HUES6 (cell line): Measurements from ENCODE around the gene PGM2.

Experiments used
- H3K27ac ChIP-seq: 2 replicates; pipeline ENCODE4 v1.7.0; 2013; ENCODE audit warnings: low read depth, mild to moderate bottlenecking, low read length, inconsistent platforms
- H3K27me3 ChIP-seq: 2 replicates; pipeline ENCODE4 v1.6.1; 2013; ENCODE audit warnings: low read length; ENCODE audit not compliant: control insufficient read depth, insufficient read depth
- H3K36me3 ChIP-seq: 2 replicates; pipeline ENCODE4 v1.6.1; 2013; ENCODE audit warnings: low read length; ENCODE audit not compliant: control insufficient read depth, insufficient read depth
- H3K4me1 ChIP-seq: 2 replicates; pipeline ENCODE4 v1.6.1; 2013; ENCODE audit warnings: low read length; ENCODE audit not compliant: control insufficient read depth, insufficient read depth
- H3K4me3 ChIP-seq: 2 replicates; pipeline ENCODE4 v1.5.1; 2013; ENCODE audit warnings: low read depth, low read length
- H3K9ac ChIP-seq: one replicate; pipeline ENCODE4 v1.6.1; 2013; ENCODE audit warnings: mild to moderate bottlenecking, low read length
- H3K9me3 ChIP-seq: 2 replicates; pipeline ENCODE4 v1.6.1; 2013; ENCODE audit warnings: low read depth, low read length; ENCODE audit not compliant: control insufficient read depth, insufficient read depth

Gene PGM2

GRCh38 chr4:37797374-37797773 is 29.1 kb upstream of the PGM2 start:
- H3K27me3 ChIP-seq, result no peaks in the 10 kb centered on the region
- H3K4me3 ChIP-seq, result no peak overlapping the region
- no peaks in the 10 kb centered on the region for H3K4me1 ChIP-seq
- no peak overlapping the region for H3K9ac ChIP-seq
- no peaks in the 10 kb centered on the region for H3K36me3 ChIP-seq
- H3K27ac ChIP-seq, result no peak overlapping the region
- peaks cover 6% of the 10 kb centered on the region for H3K9me3 ChIP-seq

DNA sequence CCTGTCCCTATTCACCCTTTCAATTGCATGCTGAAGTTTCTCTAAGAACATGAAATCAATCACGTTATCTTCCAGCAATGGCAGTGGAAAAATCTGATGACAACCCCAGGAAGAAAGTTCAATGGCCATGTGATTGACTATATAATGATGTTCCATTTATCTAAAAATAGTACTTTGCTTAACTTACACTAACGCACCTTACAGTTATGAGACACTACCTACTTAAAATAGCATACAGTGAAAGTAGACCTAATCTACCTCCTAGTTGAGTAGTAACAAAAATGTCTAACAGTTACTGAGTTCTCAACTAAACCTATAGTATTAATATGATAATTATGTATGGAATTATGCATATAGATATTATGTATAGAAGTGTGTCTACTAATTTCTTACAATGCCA is 28.6 kb upstream of the PGM2 start:
- no peak overlapping the region for H3K4me3 ChIP-seq
- H3K9me3 ChIP-seq, result peaks cover 3% of the 10 kb centered on the region
- H3K27me3 ChIP-seq, result no peaks in the 10 kb centered on the region
- no peak overlapping the region for H3K9ac ChIP-seq
- H3K27ac ChIP-seq, result no peak overlapping the region
- no peaks in the 10 kb centered on the region for H3K4me1 ChIP-seq
- H3K36me3 ChIP-seq, result no peaks in the 10 kb centered on the region

- Histone ChIP-seq H3K4me1 (no peaks in the 10 kb centered on the region), H3K9ac (no peak overlapping the region), H3K27me3 (no peaks in the 10 kb centered on the region), H3K4me3 (no peak overlapping the region), H3K27ac (no peak overlapping the region), H3K9me3 (no peaks in the 10 kb centered on the region), H3K36me3 (no peaks in the 10 kb centered on the region)
Measured at GRCh38 chr4:37798616-37799015, 27.9 kb upstream of the PGM2 start.

DNA sequence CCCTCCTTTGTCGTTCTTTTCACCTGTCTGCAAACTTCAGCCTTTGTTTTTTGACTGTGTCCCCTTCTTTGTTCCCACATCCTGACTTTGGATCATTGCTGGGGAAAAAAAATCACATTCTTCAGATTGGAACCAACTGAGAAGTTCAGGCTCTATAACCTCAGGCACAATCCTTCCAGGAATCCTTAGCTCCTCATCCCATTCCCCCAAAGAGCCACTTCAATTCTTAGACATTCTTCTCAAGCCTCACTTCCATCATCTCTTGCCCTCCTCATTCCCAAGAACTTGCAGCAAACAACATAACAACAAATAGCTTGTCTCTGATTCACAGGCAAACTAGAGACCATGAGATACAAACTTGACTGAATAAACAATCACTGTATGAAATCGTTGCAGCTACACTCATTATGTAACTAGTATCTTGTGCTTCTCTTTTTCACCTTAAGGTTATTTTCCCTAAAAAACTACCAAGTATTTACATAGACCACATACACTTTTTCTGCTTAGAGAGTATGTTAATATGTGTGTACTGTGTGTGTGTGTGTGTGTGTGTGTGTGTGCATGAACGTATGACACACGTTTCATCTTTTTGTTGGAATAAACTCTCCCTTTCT is 26.4 kb upstream of the PGM2 start:
- Histone ChIP-seq H3K9ac (no peak overlapping the region), H3K4me1 (no peaks in the 10 kb centered on the region), H3K27ac (no peak overlapping the region), H3K4me3 (no peak overlapping the region), H3K27me3 (no peaks in the 10 kb centered on the region), H3K36me3 (no peaks in the 10 kb centered on the region), H3K9me3 (no peaks in the 10 kb centered on the region)

- H3K27ac ChIP-seq, result no peak overlapping the region
- H3K27me3 ChIP-seq, result no peaks in the 10 kb centered on the region
- no peaks in the 10 kb centered on the region for H3K4me1 ChIP-seq
- 0 out of 2 replicates have a peak, but pooled peaks cover 3% of the 10 kb centered on the region for H3K9me3 ChIP-seq
- H3K4me3 ChIP-seq, result no peak overlapping the region
- H3K36me3 ChIP-seq, result no peaks in the 10 kb centered on the region
- no peak overlapping the region for H3K9ac ChIP-seq
Measured at GRCh38 chr4:37802068-37802666, 24.3 kb upstream of the PGM2 start.

DNA sequence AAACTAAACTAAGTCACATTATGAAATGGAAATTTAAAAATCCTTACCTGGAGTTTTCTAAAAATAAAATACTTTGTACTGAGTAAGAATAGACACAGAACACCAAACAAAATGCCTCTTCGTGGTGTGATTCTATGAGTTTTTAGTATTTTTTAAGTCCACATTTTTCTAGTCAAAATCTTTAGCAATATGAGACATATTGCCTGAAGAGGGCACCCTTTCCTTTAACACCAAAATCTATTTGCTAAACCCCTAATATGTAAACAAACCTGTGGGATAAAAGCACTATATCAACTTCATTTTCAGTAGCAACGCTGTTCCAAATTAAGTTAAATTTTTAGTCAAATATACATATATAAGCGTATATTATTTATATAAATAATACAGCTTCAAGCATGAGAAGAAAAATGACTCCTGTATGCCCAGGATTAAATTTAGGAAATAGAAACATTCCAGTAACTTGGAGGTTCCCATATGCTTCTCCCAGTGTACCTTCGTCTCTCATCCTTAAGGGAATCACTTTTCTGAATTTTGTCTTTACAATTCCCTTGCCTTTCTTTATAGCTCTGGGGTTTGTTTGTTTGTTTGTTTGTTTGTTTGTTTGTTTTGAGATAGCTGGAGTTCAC is 23.0 kb upstream of the PGM2 start:
- 0 out of 2 replicates have a peak, but pooled peaks cover 3% of the 10 kb centered on the region for H3K9me3 ChIP-seq
- no peak overlapping the region for H3K4me3 ChIP-seq
- H3K4me1 ChIP-seq, result no peaks in the 10 kb centered on the region
- H3K36me3 ChIP-seq, result no peaks in the 10 kb centered on the region
- no peak overlapping the region for H3K9ac ChIP-seq
- no peaks in the 10 kb centered on the region for H3K27me3 ChIP-seq
- no peak overlapping the region for H3K27ac ChIP-seq

DNA sequence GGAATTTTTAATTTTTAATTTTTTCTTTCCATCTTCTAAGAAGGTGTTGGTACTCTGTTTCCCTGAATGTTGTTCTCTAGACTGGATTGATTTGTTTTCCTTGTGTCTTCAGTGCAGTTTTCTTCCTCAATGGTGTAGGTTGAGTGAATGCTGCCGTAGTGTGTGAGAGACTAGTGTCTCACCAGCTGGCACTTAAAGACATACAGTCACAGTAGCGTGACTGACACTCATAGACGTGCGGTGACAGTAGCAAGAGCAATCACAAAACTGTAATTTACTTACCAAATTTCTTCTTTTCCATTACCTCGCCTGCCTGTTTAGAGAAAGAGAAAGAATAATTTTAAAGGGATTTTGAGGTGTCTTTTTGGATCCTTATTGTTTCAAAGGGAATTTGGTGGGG is 21.4 kb upstream of the PGM2 start:
- no peaks in the 10 kb centered on the region for H3K36me3 ChIP-seq
- no peak overlapping the region for H3K4me3 ChIP-seq
- H3K9ac ChIP-seq, result no peak overlapping the region
- no peak overlapping the region for H3K27ac ChIP-seq
- H3K4me1 ChIP-seq, result no peaks in the 10 kb centered on the region
- 0 out of 2 replicates have a peak, but pooled peaks cover 3% of the 10 kb centered on the region for H3K9me3 ChIP-seq
- H3K27me3 ChIP-seq, result no peaks in the 10 kb centered on the region

GRCh38 chr4:37812713-37813112 is 13.8 kb upstream of the PGM2 start:
- Histone ChIP-seq H3K9me3 (no peaks in the 10 kb centered on the region), H3K4me3 (no peak overlapping the region), H3K9ac (no peak overlapping the region), H3K36me3 (no peaks in the 10 kb centered on the region), H3K27ac (no peak overlapping the region), H3K4me1 (no peaks in the 10 kb centered on the region), H3K27me3 (no peaks in the 10 kb centered on the region)

GRCh38 chr4:37815591-37815990 is 10.9 kb upstream of the PGM2 start:
- no peak overlapping the region for H3K4me3 ChIP-seq
- H3K9me3 ChIP-seq, result 0 out of 2 replicates have a peak, but pooled peaks cover 3% of the 10 kb centered on the region
- H3K27me3 ChIP-seq, result no peaks in the 10 kb centered on the region
- no peaks in the 10 kb centered on the region for H3K4me1 ChIP-seq
- no peak overlapping the region for H3K27ac ChIP-seq
- no peak overlapping the region for H3K9ac ChIP-seq
- no peaks in the 10 kb centered on the region for H3K36me3 ChIP-seq

DNA sequence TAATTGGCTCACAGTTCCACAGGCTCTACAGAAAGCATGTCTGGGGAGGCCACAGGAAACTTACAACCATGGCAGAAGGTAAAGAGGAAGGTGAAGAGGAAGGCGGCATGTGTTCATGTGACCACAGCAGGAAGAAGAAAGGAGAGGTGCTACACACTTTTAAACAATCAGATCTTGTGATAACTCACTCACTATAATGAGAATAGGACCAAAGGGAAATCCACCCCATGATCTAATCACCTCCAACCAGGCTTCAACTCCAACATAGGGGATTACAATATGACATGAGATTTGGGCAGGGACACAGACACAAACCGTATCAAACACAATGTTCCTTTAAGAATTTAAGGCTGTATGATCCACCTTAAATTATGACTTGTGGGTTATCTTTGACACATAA is 10.5 kb upstream of the PGM2 start:
- Histone ChIP-seq H3K4me3 (no peak overlapping the region), H3K9me3 (0 out of 2 replicates have a peak, but pooled peaks cover 3% of the 10 kb centered on the region), H3K27me3 (no peaks in the 10 kb centered on the region), H3K9ac (no peak overlapping the region), H3K27ac (no peak overlapping the region), H3K36me3 (no peaks in the 10 kb centered on the region), H3K4me1 (no peaks in the 10 kb centered on the region)

DNA sequence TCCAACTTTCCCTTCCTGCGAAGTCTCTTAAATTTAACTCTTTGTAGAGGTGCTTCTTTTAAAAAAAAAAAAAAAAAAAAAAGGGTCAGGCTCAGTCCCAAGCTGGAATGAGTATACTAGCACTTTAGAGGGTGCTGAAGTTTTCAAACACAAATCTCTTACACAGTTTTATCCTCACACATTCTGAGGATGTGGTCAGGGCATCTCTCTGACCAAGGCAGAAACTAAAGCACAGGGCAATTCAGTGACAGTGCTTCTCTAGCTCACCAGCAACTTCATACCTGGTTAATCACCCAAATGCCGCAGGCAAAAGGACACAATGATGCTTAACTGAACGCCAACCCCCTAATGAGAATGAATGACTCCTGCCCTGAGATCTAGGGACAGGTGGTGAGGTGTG is 9.8 kb upstream of the PGM2 start:
- no peak overlapping the region for H3K27ac ChIP-seq
- H3K9ac ChIP-seq, result no peak overlapping the region
- no peaks in the 10 kb centered on the region for H3K27me3 ChIP-seq
- no peak overlapping the region for H3K4me3 ChIP-seq
- no peaks in the 10 kb centered on the region for H3K4me1 ChIP-seq
- H3K36me3 ChIP-seq, result no peaks in the 10 kb centered on the region
- H3K9me3 ChIP-seq, result 0 out of 2 replicates have a peak, but pooled peaks cover 3% of the 10 kb centered on the region
